Right atrium auricular region (tissue), 2 donors: ENCODE data around the gene SYCP3. TPM values are rescaled to one million over a fixed set of nuclear protein-coding genes. Genes with fewer than 3 reads are reported as not detected.

Experiments
- DNase-seq: peaks from one replicate; pipeline ENCODE4 v3.0.0-alpha.2; 2019; ENCODE audit warnings: low spot score
- H3K27ac ChIP-seq, 2 donors: fragments of 200-600 bp; sonication (generic); 1 replicate in 1 of 2; 2 replicates in 1 of 2; pipeline ENCODE4 v1.5.1; 2016 to 2019
- H3K27me3 ChIP-seq, 2 donors: fragments of 200-600 bp; sonication (generic); one replicate each; pipeline versions ENCODE4 v1.5.1 to v1.6.0; 2017 to 2019
- H3K36me3 ChIP-seq: fragments of 200-600 bp; sonication (generic); one replicate; pipeline ENCODE4 v1.5.1; 2016
- H3K4me1 ChIP-seq, 2 donors: fragments of 200-600 bp; sonication (generic); one replicate each; pipeline versions ENCODE4 v1.5.1 to v1.6.0; 2017 to 2019
- H3K4me3 ChIP-seq, 2 donors: fragments of 200-600 bp; sonication (generic); 1 replicate in 1 of 2; 2 replicates in 1 of 2; pipeline ENCODE4 v1.5.1; 2017 to 2019; ENCODE audit warnings: mild to moderate bottlenecking in 1 of 2, moderate library complexity in 1 of 2
- H3K9me3 ChIP-seq, 2 donors: fragments of 200-600 bp; sonication (generic); one replicate each; pipeline ENCODE4 v1.5.1; 2019
- total RNA-seq, 2 donors: library from RNA; depleted of rRNA; stranded (reverse); fragments of >200 nt; gene quantifications; one replicate each; pipeline ENCODE4 v1.1.0, GENCODE V29; 2016
- TF ChIP-seq, protein P1 (sequence below), 2 donors: fragments of 200-600 bp; sonication (generic); IDR thresholded peaks; one replicate each; pipeline ENCODE4 v1.5.1; 2019; ENCODE audit warnings: antibody characterized with exemption in 2 of 2

SYCP3 gene
- total RNA-seq, 2 donors from 2014 or later = not detected

DNA sequence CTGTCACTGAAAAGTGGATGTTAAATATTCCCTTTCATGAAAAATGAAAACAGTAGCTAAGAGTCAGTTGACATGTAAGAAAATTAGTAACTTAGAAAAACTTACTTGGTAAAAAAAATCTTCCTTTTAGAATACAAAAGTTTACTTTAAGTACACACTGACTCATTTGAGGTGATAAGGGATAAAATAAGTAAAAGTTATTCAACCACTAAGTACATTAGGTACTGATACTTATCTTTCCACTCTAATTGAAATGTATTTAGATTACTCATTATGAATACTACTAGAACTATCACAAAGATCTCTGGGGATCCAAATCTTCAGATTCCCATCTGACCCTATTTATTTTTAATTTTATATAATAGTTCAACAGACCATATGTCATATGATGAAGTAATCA is 12.2 kb downstream of the SYCP3 start:
- Histone ChIP-seq H3K9me3 (no peaks in the 10 kb centered on the region), H3K36me3 (peaks cover 64% of the 10 kb centered on the region), H3K4me3 (no peak overlapping the region), H3K27me3 (no peaks in the 10 kb centered on the region), H3K4me1 (no peaks in the 10 kb centered on the region), H3K27ac (no peak overlapping the region)
- no peak for DNase-seq
- TF ChIP-seq, protein P1, sequence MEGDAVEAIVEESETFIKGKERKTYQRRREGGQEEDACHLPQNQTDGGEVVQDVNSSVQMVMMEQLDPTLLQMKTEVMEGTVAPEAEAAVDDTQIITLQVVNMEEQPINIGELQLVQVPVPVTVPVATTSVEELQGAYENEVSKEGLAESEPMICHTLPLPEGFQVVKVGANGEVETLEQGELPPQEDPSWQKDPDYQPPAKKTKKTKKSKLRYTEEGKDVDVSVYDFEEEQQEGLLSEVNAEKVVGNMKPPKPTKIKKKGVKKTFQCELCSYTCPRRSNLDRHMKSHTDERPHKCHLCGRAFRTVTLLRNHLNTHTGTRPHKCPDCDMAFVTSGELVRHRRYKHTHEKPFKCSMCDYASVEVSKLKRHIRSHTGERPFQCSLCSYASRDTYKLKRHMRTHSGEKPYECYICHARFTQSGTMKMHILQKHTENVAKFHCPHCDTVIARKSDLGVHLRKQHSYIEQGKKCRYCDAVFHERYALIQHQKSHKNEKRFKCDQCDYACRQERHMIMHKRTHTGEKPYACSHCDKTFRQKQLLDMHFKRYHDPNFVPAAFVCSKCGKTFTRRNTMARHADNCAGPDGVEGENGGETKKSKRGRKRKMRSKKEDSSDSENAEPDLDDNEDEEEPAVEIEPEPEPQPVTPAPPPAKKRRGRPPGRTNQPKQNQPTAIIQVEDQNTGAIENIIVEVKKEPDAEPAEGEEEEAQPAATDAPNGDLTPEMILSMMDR (IDR thresholded peaks at IDR 0.05) = no peak

DNA sequence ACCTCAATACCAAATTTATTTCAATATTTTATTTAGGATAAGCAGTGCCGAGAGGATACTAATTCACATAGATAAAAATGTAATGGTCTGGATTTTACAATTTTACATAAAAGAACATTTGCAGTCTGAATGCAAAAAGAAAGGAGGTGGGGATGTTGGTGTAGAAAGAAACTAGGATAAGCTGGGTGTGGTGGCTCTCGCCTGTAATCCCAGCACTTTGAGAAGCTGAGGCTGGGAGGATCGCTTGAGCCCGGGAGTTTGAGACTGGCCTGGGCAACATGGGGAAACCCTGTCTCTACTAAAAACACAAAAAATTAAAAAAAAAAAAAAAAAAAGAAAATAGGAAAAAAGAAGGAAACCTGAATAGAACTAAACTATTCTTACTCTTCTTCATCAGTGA is 16.9 kb downstream of the SYCP3 start:
- Histone ChIP-seq H3K9me3 (no peaks in the 10 kb centered on the region), H3K4me1 (no peaks in the 10 kb centered on the region), H3K4me3 (no peak overlapping the region), H3K36me3 (peaks cover 58% of the 10 kb centered on the region), H3K27ac (no peak overlapping the region), H3K27me3 (no peaks in the 10 kb centered on the region)
- TF ChIP-seq, protein P1 (IDR thresholded peaks at IDR 0.05) = no peak
- no peak for DNase-seq

DNA sequence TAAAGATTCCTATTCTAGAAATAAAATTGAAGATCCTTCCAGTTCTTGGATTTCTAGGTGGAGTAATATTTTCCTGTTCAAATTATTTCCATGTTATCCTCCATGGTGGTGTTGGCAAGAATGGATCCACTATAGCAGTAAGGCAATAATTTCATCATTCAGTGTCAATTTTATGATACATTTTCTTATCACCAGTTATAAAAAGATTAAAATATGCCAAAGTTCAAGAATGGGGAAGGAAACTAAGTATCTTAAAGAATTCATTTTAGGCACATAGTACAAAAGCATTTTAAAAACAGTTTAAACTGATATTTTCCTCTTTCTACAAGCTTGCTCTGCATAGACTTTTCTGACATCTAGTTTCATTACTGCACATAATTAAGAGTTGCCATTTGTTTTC is 19.1 kb downstream of the SYCP3 start:
- H3K27me3 ChIP-seq = no peaks in the 10 kb centered on the region

DNA sequence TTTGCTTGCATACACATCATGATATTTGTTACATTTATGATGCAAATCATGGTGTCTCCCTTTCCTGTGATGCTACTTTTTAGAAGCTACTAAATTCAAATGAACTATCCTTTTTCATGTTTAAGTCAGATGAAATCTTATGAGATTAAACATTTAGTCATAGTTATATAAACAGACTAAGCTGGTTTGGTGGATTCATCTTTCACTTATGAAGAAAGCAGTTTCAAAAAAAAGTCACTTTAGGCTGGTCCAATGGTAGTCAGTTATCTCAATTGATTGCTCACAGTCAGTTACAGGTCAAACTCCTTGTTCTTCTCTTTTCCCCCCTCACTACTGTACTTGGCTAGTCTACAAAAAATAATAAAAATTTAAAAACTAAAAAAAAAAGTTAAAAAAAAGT is 19.7 kb downstream of the SYCP3 start:
- H3K27ac ChIP-seq = no peak overlapping the region
- H3K9me3 ChIP-seq = no peaks in the 10 kb centered on the region
- DNase-seq = no peak
- H3K27me3 ChIP-seq = no peaks in the 10 kb centered on the region
- H3K36me3 ChIP-seq = peaks cover 33% of the 10 kb centered on the region
- no peak overlapping the region for H3K4me3 ChIP-seq
- TF ChIP-seq, protein P1 (IDR thresholded peaks at IDR 0.05) = no peak
- no peaks in the 10 kb centered on the region for H3K4me1 ChIP-seq

More for the DNA sequence above, 19.1 kb downstream of the SYCP3 start:
- no peak for DNase-seq
- TF ChIP-seq, protein P1 (IDR thresholded peaks at IDR 0.05) = no peak
- Histone ChIP-seq H3K27ac (no peak overlapping the region), H3K9me3 (no peaks in the 10 kb centered on the region), H3K4me3 (no peak overlapping the region), H3K4me1 (no peaks in the 10 kb centered on the region), H3K36me3 (peaks cover 35% of the 10 kb centered on the region)

DNA sequence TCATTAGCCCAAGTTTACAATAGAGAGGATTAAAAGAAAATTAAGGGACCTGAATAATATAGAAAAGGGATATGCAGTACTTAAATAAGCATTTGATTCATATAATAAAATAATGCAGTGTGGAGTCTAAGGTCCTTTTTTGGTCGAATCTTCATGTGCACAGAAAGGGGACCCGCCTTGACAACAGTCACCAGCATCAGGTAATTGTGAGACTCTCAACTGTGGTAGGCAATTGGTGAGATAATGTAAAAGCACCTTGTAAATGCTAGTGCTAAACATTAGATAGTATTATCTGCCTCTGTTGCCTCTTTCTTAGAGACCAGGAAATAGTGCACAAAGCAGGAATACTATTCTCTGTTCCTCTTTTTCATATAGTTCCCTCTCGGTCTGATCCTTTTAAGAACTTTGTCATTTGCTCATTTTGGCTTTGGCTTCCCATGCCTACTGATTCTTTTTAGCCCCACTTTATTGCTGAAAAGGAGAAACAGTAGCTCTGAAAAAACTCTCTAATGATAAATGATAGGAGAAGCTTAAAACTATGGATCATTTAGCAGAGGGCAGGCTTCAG is 24.3 kb downstream of the SYCP3 start:
- Histone ChIP-seq H3K27ac (no peak overlapping the region), H3K4me3 (no peak overlapping the region), H3K27me3 (no peaks in the 10 kb centered on the region), H3K9me3 (no peaks in the 10 kb centered on the region), H3K4me1 (peaks cover 0 to 13% of the 10 kb centered on the region in 2 donors), H3K36me3 (peaks cover 3% of the 10 kb centered on the region)
- TF ChIP-seq, protein P1 (IDR thresholded peaks at IDR 0.05) = no peak
- DNase-seq = no peak

DNA sequence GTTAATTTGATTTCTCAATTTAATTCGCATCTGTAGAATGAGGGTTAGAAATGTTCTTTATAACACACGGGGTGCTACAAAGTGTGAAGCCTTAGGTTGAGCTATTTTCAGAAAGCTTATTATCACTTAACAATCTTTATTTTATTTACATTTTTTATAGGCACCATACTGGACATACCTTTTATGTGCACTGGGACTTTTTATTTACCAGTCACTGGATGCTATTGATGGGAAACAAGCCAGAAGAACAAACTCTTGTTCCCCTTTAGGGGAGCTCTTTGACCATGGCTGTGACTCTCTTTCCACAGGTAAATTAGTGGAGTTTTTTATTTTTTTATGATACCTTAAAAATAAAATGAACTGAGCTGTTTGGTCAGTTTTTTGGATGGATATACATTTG is 25.3 kb downstream of the SYCP3 start:
- DNase-seq = no peak
- Histone ChIP-seq H3K36me3 (peaks cover 3% of the 10 kb centered on the region), H3K9me3 (no peaks in the 10 kb centered on the region), H3K27ac (peak overlapping the region; percentile 70 to 73), H3K4me3 (no peak overlapping the region), H3K27me3 (no peaks in the 10 kb centered on the region), H3K4me1 (peaks cover 0 to 13% of the 10 kb centered on the region in 2 donors)
- TF ChIP-seq, protein P1 (IDR thresholded peaks at IDR 0.05) = no peak
